ENCODE results near the gene THRA.

The THRA gene

GRCh38 chr17:40084477-40084876 lies 21.7 kb downstream of the THRA start:
- no peak for DNase-seq (ENCODE audit: low read depth)

GRCh38 chr17:40086150-40087044 lies 23.6 kb downstream of the THRA start:
- no peak for DNase-seq (ENCODE audit: low read depth)

- DNase-seq (ENCODE audit: low read depth), result no peak
These were observed 24.5 kb downstream of the THRA start for GRCh38 chr17:40087049-40087794.

GRCh38 chr17:40087903-40088718 lies 25.3 kb downstream of the THRA start:
- no peak for DNase-seq (ENCODE audit: low read depth)

- DNase-seq (ENCODE audit: low read depth), result no peak
These were observed 26.5 kb downstream of the THRA start for GRCh38 chr17:40089077-40089895.

GRCh38 chr17:40090237-40091119 lies 27.7 kb downstream of the THRA start:
- DNase-seq (ENCODE audit: low read depth), result no peak

GRCh38 chr17:40091691-40092397 lies 29.1 kb downstream of the THRA start:
- DNase-seq (ENCODE audit: low read depth), result no peak

GRCh38 chr17:40092581-40092980 lies 29.8 kb downstream of the THRA start:
- DNase-seq (ENCODE audit: low read depth), result no peak

- no peak for DNase-seq (ENCODE audit: low read depth)
These were observed 30.3 kb downstream of the THRA start for GRCh38 chr17:40093005-40093579.

GRCh38 chr17:40093580-40094201 lies 30.9 kb downstream of the THRA start:
- no peak for DNase-seq (ENCODE audit: low read depth)

- DNase-seq (ENCODE audit: low read depth), result no peak
These were observed 32.1 kb downstream of the THRA start for GRCh38 chr17:40094874-40095273.

- DNase-seq (ENCODE audit: low read depth), result no peak
These were observed 32.7 kb downstream of the THRA start for GRCh38 chr17:40095351-40095943.

GRCh38 chr17:40095944-40096791 lies 33.4 kb downstream of the THRA start:
- no peak for DNase-seq (ENCODE audit: low read depth)

GRCh38 chr17:40097087-40097486 lies 34.3 kb downstream of the THRA start:
- no peak for DNase-seq (ENCODE audit: low read depth)

GRCh38 chr17:40097931-40098845 lies 35.4 kb downstream of the THRA start:
- no peak for DNase-seq (ENCODE audit: low read depth)

GRCh38 chr17:40098846-40099618 lies 36.3 kb downstream of the THRA start:
- DNase-seq (ENCODE audit: low read depth), result peak; percentile 96

Data from HS-5 (cell line).